Esophagus muscularis mucosa (tissue), 4 donors: ENCODE measurements around the gene KCNK17.

Source experiments
- CTCF ChIP-seq, 3 experiments: fragments of 200-600 bp in 2 of 3; fragments of 450-650 bp in 1 of 3; sonication (generic) in 2 of 3; IDR thresholded peaks; one replicate each; pipeline ENCODE4 v1.5.1; 2017 to 2019; ENCODE audit warnings: antibody characterized with exemption in 3 of 3, mild to moderate bottlenecking in 2 of 3, moderate library complexity in 1 of 3
- EP300 ChIP-seq: sonication (generic); formaldehyde crosslinking; IDR thresholded peaks from one replicate; pipeline ENCODE4 v1.6.1; 2017; ENCODE audit warnings: antibody characterized with exemption
- POLR2A ChIP-seq: fragments of 450-650 bp; IDR thresholded peaks from one replicate; pipeline ENCODE4 v1.6.1; 2017; ENCODE audit warnings: antibody characterized with exemption, moderate library complexity, mild to moderate bottlenecking, low read depth
- POLR2AphosphoS5 ChIP-seq, 2 donors: sonication (generic); formaldehyde crosslinking; IDR thresholded peaks; one replicate each; pipeline ENCODE4 v1.6.1; 2017; ENCODE audit warnings: antibody characterized with exemption in 2 of 2

GRCh38 chr6:39350723-39351505 lies 36.7 kb upstream of the KCNK17 start:
- TF ChIP-seq POLR2AphosphoS5 (IDR thresholded peaks at IDR 0.05) (no peak), POLR2A (no peak), CTCF (IDR thresholded peaks at IDR 0.05) (no peak), EP300 (no peak)
